Ishikawa (cell line): ENCODE results near the gene HOXA4.

Experiments
- CEBPB ChIP-seq: IDR thresholded peaks from 2 replicates; pipeline ENCODE4 v1.6.1; 2012
- CREB1 ChIP-seq: IDR thresholded peaks from 2 replicates; pipeline ENCODE4 v1.6.1; 2012; ENCODE audit warnings: low read depth
- EGR1 ChIP-seq: IDR thresholded peaks from 2 replicates; pipeline ENCODE4 v1.6.1; 2012
- EP300 ChIP-seq: IDR thresholded peaks from 2 replicates; pipeline ENCODE4 v1.6.1; 2012; ENCODE audit warnings: borderline replicate concordance
- FOXM1 ChIP-seq: IDR thresholded peaks from 2 replicates; pipeline ENCODE4 v1.6.1; 2012; ENCODE audit warnings: low read depth, borderline replicate concordance
- NFIC ChIP-seq: IDR thresholded peaks from 2 replicates; pipeline ENCODE4 v1.6.1; 2012
- RAD21 ChIP-seq: IDR thresholded peaks from 2 replicates; pipeline ENCODE4 v1.6.1; 2012; ENCODE audit warnings: low read depth
- TAF1 ChIP-seq: IDR thresholded peaks from 2 replicates; pipeline ENCODE4 v1.6.1; 2012; ENCODE audit warnings: low read depth, mild to moderate bottlenecking
- TCF12 ChIP-seq: IDR thresholded peaks from 2 replicates; pipeline ENCODE4 v1.6.1; 2012; ENCODE audit warnings: low read depth
- TEAD4 ChIP-seq: IDR thresholded peaks from 2 replicates; pipeline ENCODE4 v1.6.1; 2012
- YY1 ChIP-seq: IDR thresholded peaks from 2 replicates; pipeline ENCODE4 v1.6.1; 2012; ENCODE audit warnings: low read depth
- ZBTB7A ChIP-seq: IDR thresholded peaks from 2 replicates; pipeline ENCODE4 v1.6.1; 2012; ENCODE audit warnings: low read depth
- TF ChIP-seq, protein P1 (sequence below): IDR thresholded peaks from 2 replicates; pipeline ENCODE4 v1.6.1; 2012
- TF ChIP-seq, protein P2 (sequence below): IDR thresholded peaks from 2 replicates; pipeline ENCODE4 v1.6.1; 2012
- TF ChIP-seq, protein P3 (sequence below): IDR thresholded peaks from 2 replicates; pipeline ENCODE4 v1.6.1; 2012; ENCODE audit warnings: low read depth, mild to moderate bottlenecking

HOXA4 gene

DNA sequence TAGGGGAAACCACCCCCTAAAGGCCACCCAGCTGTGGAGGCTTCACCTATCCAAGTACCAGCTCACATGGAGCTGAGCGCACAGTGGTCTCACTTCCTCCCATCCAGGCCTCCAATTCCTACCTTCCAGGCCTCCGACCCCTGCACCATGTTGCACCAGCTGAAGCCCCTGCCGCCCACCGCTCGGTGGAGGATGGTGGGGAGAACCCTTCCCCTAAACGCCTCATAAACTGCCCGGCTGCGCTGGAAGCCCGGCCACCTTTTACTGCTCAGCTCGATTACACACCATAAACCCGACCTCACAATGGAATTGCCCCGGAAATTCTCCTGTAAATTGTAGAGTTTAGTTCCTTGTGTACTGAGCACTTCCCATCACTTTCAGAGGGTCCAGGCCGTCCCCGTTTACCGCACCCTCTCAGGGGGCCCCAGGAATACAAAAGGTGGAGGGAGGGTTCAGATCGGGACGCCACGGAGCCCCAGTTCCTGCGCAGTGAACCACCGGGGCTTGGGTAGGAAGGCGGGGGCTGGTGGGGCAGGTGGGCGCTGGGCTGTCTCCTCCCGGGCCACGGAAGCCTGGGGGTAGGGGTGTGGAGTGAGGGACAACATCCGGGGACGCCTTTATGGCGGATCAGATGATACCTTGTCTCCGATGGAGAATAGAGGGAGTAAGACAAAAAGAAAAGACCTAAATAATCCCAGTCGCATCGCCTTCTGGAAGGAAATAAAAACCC is 27.3 kb upstream of the HOXA4 start:
- TF ChIP-seq CREB1 (no peak), FOXM1 (no peak), TEAD4 (no peak), NFIC (no peak), RAD21 (no peak)
- TF ChIP-seq, protein P1, sequence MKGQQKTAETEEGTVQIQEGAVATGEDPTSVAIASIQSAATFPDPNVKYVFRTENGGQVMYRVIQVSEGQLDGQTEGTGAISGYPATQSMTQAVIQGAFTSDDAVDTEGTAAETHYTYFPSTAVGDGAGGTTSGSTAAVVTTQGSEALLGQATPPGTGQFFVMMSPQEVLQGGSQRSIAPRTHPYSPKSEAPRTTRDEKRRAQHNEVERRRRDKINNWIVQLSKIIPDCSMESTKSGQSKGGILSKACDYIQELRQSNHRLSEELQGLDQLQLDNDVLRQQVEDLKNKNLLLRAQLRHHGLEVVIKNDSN, result no peak

DNA sequence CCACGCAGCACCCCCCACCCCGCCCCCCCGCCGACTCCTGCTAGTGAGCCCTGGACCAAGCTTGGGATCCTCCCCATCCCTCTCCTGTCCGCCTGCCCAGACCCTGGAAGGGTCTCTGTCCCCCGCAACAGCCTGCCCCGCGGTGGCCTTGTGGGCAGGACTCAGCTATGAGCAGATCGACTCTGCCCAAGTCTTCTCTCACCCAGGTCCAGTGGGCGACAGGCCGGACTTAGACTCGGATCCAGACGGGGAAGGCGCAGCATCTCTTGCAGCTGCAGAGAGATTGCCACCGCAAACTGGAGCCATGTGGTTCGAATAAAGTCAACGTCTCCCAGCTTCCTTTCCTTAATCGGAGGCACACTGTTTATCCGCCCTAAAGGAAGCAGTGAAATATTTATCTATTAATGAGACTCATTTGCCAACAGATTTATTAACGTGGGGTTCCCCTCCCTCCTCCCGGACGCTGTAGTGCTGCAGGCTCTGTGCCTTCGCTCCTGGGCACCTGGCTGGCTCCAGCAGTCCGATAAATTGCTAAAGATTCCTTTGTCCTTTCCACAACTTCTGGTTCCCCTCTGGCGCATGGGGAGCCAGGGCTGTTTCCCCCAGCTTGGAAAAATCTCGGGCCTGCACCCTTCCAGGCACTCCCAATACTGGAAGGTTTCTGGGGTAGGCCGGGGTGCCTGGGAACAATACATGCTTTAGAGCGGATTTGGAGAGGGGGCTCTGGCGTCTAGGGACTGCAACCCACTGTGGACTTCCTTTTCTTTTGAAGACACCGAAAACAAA is 26.6 kb upstream of the HOXA4 start:
- no peak for TF ChIP-seq CEBPB
- TF ChIP-seq TCF12, result no peak
- TF ChIP-seq RAD21, result no peak
- no peak for TF ChIP-seq CREB1
- no peak for TF ChIP-seq EGR1

DNA sequence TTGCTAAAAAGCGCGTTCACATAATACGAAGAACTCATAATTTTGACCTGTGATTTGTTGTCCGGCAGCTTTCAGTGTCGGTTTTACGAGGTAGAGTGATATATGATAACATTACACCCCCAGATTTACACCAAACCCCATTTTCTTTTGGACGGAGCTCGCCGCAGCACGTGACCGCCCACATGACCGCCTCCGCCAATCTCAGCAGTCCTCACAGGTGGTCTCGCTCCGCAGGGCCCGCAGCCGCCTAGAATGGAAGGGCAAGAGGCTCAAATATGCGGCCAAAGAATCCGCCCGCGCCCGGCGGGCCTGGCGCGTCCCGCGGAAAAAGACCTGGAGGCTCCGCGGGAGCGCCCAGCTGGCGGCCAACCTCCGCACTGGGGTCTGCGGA is 25.9 kb upstream of the HOXA4 start, which contains the start of gene HOXA7:
Gene HOXA7 (minus strand): TSS at position 168 of the 391 bp plus-strand sequence. CDS start 130 bp downstream, at position 38.
- TF ChIP-seq RAD21 (no peak), TAF1 (peak; percentile 81), EP300 (no peak), CEBPB (no peak), EGR1 (no peak), FOXM1 (no peak), YY1 (peak; percentile 81), TEAD4 (peak; percentile 31; the same call in 1 of the 2 replicates), TCF12 (no peak; the same call in 1 of the 2 replicates), CREB1 (no peak), NFIC (peak; percentile 25), ZBTB7A (0 out of 2 replicates have a peak, but pooled peaks have one; percentile 55)
- TF ChIP-seq, protein P2, sequence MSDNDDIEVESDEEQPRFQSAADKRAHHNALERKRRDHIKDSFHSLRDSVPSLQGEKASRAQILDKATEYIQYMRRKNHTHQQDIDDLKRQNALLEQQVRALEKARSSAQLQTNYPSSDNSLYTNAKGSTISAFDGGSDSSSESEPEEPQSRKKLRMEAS, result no peak; the same call in none of the 2 replicates
- TF ChIP-seq, protein P3, sequence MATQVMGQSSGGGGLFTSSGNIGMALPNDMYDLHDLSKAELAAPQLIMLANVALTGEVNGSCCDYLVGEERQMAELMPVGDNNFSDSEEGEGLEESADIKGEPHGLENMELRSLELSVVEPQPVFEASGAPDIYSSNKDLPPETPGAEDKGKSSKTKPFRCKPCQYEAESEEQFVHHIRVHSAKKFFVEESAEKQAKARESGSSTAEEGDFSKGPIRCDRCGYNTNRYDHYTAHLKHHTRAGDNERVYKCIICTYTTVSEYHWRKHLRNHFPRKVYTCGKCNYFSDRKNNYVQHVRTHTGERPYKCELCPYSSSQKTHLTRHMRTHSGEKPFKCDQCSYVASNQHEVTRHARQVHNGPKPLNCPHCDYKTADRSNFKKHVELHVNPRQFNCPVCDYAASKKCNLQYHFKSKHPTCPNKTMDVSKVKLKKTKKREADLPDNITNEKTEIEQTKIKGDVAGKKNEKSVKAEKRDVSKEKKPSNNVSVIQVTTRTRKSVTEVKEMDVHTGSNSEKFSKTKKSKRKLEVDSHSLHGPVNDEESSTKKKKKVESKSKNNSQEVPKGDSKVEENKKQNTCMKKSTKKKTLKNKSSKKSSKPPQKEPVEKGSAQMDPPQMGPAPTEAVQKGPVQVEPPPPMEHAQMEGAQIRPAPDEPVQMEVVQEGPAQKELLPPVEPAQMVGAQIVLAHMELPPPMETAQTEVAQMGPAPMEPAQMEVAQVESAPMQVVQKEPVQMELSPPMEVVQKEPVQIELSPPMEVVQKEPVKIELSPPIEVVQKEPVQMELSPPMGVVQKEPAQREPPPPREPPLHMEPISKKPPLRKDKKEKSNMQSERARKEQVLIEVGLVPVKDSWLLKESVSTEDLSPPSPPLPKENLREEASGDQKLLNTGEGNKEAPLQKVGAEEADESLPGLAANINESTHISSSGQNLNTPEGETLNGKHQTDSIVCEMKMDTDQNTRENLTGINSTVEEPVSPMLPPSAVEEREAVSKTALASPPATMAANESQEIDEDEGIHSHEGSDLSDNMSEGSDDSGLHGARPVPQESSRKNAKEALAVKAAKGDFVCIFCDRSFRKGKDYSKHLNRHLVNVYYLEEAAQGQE, result no peak
- TF ChIP-seq, protein P1, result peak; percentile 100

DNA sequence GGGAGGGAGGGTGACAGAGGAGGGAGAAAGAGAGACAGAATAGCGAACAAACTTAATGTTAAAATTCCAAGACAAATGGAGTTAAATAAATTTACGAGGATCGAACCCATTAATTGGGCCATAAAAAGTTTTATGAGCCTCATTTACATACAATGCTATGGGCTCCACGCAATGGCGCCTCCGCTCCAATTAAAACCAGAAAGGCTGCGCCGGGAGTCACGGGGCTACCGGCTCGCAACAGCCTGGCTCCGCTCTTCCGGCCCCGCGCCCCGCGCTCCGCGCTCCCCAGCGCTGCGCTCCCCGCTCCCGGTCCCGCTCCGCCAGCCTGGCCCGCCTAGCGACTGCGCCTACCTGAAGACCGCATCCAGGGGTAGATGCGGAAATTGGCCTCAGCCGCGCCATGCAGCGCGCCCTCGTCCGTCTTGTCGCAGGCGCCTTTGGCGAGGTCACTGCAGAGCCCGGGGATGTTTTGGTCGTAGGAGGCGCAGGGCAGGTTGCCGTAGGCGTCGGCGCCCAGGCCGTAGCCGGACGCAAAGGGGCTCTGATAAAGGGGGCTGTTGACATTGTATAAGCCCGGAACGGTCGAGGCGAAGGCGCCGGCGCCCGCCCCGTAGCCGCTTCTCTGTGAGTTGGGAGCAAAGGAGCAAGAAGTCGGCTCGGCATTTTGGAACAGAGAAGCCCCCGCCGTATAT is 25.4 kb upstream of the HOXA4 start:
- TF ChIP-seq, protein P1, result peak; percentile 65
- TF ChIP-seq ZBTB7A, result no peak; the same call in 1 of the 2 replicates
- TF ChIP-seq RAD21, result no peak
- TF ChIP-seq NFIC, result no peak
- no peak for TF ChIP-seq FOXM1
- TF ChIP-seq YY1, result no peak
- TF ChIP-seq, protein P2, result peak; percentile 50
- TF ChIP-seq TAF1, result peak; percentile 31

DNA sequence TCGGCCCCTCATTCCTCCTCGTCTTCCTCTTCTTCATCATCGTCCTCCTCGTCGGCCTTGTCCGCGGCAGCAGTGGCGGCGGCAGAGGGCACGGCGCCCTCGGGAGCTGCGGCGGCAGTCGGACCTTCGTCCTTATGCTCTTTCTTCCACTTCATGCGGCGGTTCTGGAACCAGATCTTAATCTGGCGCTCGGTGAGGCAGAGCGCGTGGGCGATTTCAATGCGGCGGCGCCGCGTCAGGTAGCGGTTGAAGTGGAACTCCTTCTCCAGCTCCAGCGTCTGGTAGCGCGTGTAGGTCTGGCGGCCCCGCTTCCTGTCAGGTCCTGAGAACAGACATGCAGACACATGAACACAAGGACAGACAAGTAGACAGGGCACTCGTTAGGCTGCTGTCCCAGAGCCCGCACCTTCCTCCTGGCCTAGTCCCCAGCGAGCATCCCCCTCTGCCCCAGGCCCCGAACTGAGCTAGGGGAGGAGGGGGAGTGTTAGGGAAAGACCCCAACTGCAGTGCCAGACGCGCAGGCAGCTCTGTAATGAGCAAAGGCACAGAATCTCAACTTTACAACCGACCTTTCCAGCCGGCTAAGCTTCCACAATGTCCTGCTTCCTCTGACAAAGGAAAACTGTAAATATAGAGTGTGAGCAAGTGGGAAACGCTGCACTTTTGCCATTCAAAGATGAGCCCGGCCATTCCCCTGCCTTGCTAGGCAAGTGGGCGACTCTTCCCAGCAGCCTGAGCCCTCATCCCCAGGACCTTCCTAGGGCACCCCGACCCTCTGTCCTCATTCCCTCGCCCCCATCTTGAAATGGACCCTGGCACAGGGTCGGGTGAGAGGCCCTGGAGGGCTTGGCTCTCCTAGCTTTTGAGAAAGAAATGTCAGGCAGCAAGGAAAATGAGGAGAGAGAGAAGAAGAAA is 24.6 kb upstream of the HOXA4 start:
- TF ChIP-seq, protein P1, result no peak
- TF ChIP-seq TEAD4 (no peak), CEBPB (no peak), ZBTB7A (no peak), EGR1 (no peak), TAF1 (no peak), EP300 (no peak), RAD21 (no peak)
- TF ChIP-seq, protein P2, result no peak
- TF ChIP-seq, protein P3, result no peak
